Kidney (tissue), 14 donors: ENCODE data around the gene RUNX1. TPM values are rescaled to one million over a fixed set of nuclear protein-coding genes. Genes with fewer than 3 reads are reported as not detected.
A peak's percentile ranks its signal among the peaks of the same experiment; 100 is the strongest.

Source experiments
- DNase-seq, 5 donors: peaks; one replicate each; pipeline ENCODE4 v3.0.0-alpha.2; 2013 to 2020
- FAIRE-seq: peaks from 2 replicates; lab custom pipeline; 2012; peaks lifted over from hg19 to GRCh38; lab: Jason Lieb, UNC
- H3K27ac ChIP-seq, 2 donors: one replicate each; pipeline ENCODE4 v1.7.0; 2013; ENCODE audit warnings: low read depth in 2 of 2, low read length in 2 of 2, inconsistent platforms in 1 of 2
- H3K27me3 ChIP-seq: one replicate; pipeline ENCODE4 v1.7.1; 2013; ENCODE audit warnings: low read length, inconsistent platforms; ENCODE audit not compliant: control insufficient read depth, insufficient read depth
- H3K36me3 ChIP-seq, 3 donors: one replicate each; pipeline versions ENCODE4 v1.7.0 to v1.7.1; 2013; ENCODE audit warnings: low read length in 3 of 3, control low read depth in 1 of 3, inconsistent platforms in 1 of 3; ENCODE audit not compliant: insufficient read depth in 3 of 3, control insufficient read depth in 2 of 3
- H3K4me1 ChIP-seq, 3 donors: one replicate each; pipeline versions ENCODE4 v1.7.0 to v1.7.1; 2013; ENCODE audit warnings: low read length in 3 of 3, inconsistent platforms in 1 of 3, low read depth in 1 of 3; ENCODE audit not compliant: control insufficient read depth in 2 of 3, insufficient read depth in 2 of 3
- H3K4me3 ChIP-seq, 3 donors: one replicate each; pipeline versions ENCODE4 v1.7.0 to v1.8.1; 2013; ENCODE audit warnings: low read length in 3 of 3, control low read depth in 1 of 3, inconsistent platforms in 1 of 3
- H3K9ac ChIP-seq, 3 donors: one replicate each; pipeline versions ENCODE4 v1.7.0 to v1.7.1; 2013; ENCODE audit warnings: low read length in 3 of 3, control low read depth in 1 of 3, inconsistent platforms in 1 of 3
- H3K9me3 ChIP-seq, 3 donors: one replicate each; pipeline versions ENCODE4 v1.7.0 to v1.7.1; 2013; ENCODE audit warnings: low read length in 3 of 3, control low read depth in 1 of 3, inconsistent platforms in 1 of 3; ENCODE audit not compliant: control insufficient read depth in 2 of 3, insufficient read depth in 1 of 3
- intact Hi-C: fragments of 100-400 bp; cut with DNase I; formaldehyde crosslinking; loops from one replicate; pipeline ENCODE4 v1.11.1; 2022
- polyA plus RNA-seq: library from polyadenylated mRNA; stranded (reverse); fragments of 350-450 nt; fragmentation: Illumina TruSeq; extraction: RNeasy Lipid Tissue Mini Kit (QIAGEN cat#74804); gene quantifications from one replicate; pipeline ENCODE4 v1.2.3, GENCODE V29; 2014; ENCODE audit warnings: low read depth, low replicate concordance; ENCODE audit not compliant: insufficient read depth
- total RNA-seq: library from RNA; stranded (reverse); fragmentation: NEBNext Ultra II Directional; extraction: Animal tissue kit (Norgen Biotek cat#: 25700); gene quantifications from one replicate; pipeline ENCODE4 v1.2.1, GENCODE V29; 2021
- TF ChIP-seq, protein P1 (sequence below): IDR thresholded peaks from 3 replicates; pipeline ENCODE4 v1.5.1; 2012; ENCODE audit warnings: mild to moderate bottlenecking, moderate library complexity, borderline replicate concordance; ENCODE audit not compliant: insufficient read depth; ENCODE audit errors: extremely low read depth
- donor health status: control.
- donor health status: control.
- donor health status: control.
- donor health status: control.
- donor health status: control.
- donor health status: DM: yes; HTN: yes; CAD: no.
- donor health status: Normal renal cell carcinoma (clear cell type).

Gene RUNX1
- total and polyA plus RNA-seq, 2 donors from 2014 or later, result 1.3 to 58.0 TPM

DNA sequence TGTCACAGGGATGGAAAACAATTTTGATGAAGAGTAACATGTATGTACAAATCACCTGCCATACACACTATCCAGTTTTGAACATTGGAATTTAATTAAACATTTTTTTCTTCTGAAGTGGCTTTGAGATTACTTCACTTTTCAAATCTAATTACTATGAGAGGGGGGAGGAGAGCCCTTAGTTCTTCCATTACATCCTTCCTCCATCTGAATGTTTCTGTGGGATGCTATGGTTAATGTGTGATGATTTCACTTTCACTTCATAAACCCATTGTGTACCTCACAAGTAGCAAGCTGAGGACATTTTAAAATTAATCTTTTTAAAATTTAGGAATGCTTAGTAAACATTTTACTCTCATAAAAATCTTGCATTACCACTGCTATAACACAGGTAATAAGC, 156.9 kb downstream of the RUNX1 start:
- peaks cover 0 to 10% (median 2%) of the 10 kb centered on the region in 3 donors for H3K4me1 ChIP-seq
- no peak for DNase-seq

GRCh38 chr21:34891613-34891943, 157.5 kb downstream of the RUNX1 start:
- intact Hi-C loops, result no loop called here
- DNase-seq, result no peak

More for the DNA sequence above, 156.9 kb downstream of the RUNX1 start:
- TF ChIP-seq, protein P1, sequence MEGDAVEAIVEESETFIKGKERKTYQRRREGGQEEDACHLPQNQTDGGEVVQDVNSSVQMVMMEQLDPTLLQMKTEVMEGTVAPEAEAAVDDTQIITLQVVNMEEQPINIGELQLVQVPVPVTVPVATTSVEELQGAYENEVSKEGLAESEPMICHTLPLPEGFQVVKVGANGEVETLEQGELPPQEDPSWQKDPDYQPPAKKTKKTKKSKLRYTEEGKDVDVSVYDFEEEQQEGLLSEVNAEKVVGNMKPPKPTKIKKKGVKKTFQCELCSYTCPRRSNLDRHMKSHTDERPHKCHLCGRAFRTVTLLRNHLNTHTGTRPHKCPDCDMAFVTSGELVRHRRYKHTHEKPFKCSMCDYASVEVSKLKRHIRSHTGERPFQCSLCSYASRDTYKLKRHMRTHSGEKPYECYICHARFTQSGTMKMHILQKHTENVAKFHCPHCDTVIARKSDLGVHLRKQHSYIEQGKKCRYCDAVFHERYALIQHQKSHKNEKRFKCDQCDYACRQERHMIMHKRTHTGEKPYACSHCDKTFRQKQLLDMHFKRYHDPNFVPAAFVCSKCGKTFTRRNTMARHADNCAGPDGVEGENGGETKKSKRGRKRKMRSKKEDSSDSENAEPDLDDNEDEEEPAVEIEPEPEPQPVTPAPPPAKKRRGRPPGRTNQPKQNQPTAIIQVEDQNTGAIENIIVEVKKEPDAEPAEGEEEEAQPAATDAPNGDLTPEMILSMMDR, result no peak
- Histone ChIP-seq H3K27ac (no peak overlapping the region), H3K36me3 (no peaks in the 10 kb centered on the region), H3K9ac (no peak overlapping the region), H3K9me3 (peaks cover 0 to 1% (median 0%) of the 10 kb centered on the region in 3 donors), H3K27me3 (peaks cover 31% of the 10 kb centered on the region), H3K4me3 (no peak overlapping the region)
- intact Hi-C loops, result no loop called here
- no peak for FAIRE-seq

DNA sequence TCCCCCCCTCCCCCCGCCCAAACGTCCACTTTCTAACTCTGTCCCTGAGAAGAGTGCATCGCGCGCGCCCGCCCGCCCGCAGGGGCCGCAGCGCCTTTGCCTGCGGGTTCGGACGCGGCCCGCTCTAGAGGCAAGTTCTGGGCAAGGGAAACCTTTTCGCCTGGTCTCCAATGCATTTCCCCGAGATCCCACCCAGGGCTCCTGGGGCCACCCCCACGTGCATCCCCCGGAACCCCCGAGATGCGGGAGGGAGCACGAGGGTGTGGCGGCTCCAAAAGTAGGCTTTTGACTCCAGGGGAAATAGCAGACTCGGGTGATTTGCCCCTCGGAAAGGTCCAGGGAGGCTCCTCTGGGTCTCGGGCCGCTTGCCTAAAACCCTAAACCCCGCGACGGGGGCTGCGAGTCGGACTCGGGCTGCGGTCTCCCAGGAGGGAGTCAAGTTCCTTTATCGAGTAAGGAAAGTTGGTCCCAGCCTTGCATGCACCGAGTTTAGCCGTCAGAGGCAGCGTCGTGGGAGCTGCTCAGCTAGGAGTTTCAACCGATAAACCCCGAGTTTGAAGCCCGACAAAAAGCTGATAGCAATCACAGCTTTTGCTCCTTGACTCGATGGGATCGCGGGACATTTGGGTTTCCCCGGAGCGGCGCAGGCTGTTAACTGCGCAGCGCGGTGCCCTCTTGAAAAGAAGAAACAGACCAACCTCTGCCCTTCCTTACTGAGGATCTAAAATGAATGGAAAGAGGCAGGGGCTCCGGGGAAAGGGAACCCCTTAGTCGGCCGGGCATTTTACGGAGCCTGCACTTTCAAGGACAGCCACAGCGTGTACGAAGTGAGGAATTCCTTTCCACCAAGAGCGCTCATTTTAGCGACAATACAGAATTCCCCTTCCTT, 158.1 kb downstream of the RUNX1 start:
- peak overlapping the region in 2 of 3 donors; percentile 28 to 47 for H3K4me3 ChIP-seq
- no peaks in the 10 kb centered on the region for H3K9me3 ChIP-seq
- H3K4me1 ChIP-seq, result peaks cover 2 to 10% (median 3%) of the 10 kb centered on the region in 3 donors
- peaks cover 36% of the 10 kb centered on the region for H3K27me3 ChIP-seq
- peak overlapping the region in 1 of 3 donors; percentile 26 for H3K9ac ChIP-seq
- DNase-seq (peak; percentile 46 to 75 (median 61)), FAIRE-seq (no peak)
- H3K36me3 ChIP-seq, result no peaks in the 10 kb centered on the region
- intact Hi-C loops, result no loop called here
- H3K27ac ChIP-seq, result no peak overlapping the region
- TF ChIP-seq, protein P1, result no peak

More at GRCh38 chr21:34891613-34891943, 157.5 kb downstream of the RUNX1 start:
- Histone ChIP-seq H3K27ac (no peak overlapping the region), H3K9me3 (no peaks in the 10 kb centered on the region), H3K4me1 (peaks cover 0 to 10% (median 2%) of the 10 kb centered on the region in 3 donors), H3K9ac (peak overlapping the region in 1 of 3 donors; percentile 26), H3K27me3 (peaks cover 32% of the 10 kb centered on the region), H3K36me3 (no peaks in the 10 kb centered on the region), H3K4me3 (no peak overlapping the region)
- FAIRE-seq, result no peak
- TF ChIP-seq, protein P1, result no peak
